GM12878 (cell line): ENCODE results near the gene GSE1. TPM values are rescaled to one million over a fixed set of nuclear protein-coding genes. Genes with fewer than 3 reads are reported as not detected.

Experiments used
- ATAC-seq: fragments of 200-7000 bp; cut with Tn5 transposase; 3 replicates; pipeline ENCODE4 v1.9.1; 2020; ENCODE audit warnings: mild to moderate bottlenecking, moderate library complexity
- BruUV-seq: library from RNA; stranded (reverse); fragments of 400-500 nt; replicated peaks from 2 replicates; lab custom pipeline; 2021; lab: Mats Ljungman, UMichigan
- CTCF ChIA-PET: fragments of 300-600 bp; sonication (Branson Sonifier 250); formaldehyde crosslinking; extraction: SDS; loops from one replicate; lab custom pipeline; 2021; ENCODE audit warnings: inconsistent platforms; lab: Yijun Ruan, JAX
- POLR2A ChIA-PET: fragments of 350-600 bp; formaldehyde crosslinking; extraction: SDS; loops from one replicate; lab custom pipeline; 2021; ENCODE audit warnings: inconsistent platforms; lab: Charles Lee
- RAD21 ChIA-PET: fragments of 300-600 bp; sonication (Branson Sonifier 250); formaldehyde crosslinking; loops from one replicate; lab custom pipeline; 2023; ENCODE audit warnings: antibody characterized with exemption; ENCODE audit not compliant: unreplicated experiment; lab: Charles Lee
- SMC1A ChIA-PET: fragments of 300-600 bp; sonication (Branson Sonifier 250); formaldehyde crosslinking; loops from one replicate; lab custom pipeline; 2023; ENCODE audit not compliant: unreplicated experiment, uncharacterized antibody; lab: Charles Lee
- DNase-seq: peaks from one replicate; pipeline ENCODE4 v3.0.0-alpha.2; 2011; ENCODE audit warnings: low read depth, low spot score
- FAIRE-seq: peaks from 3 replicates; lab custom pipeline; 2011; peaks lifted over from hg19 to GRCh38; lab: Jason Lieb, UNC
- H2AFZ ChIP-seq: 2 replicates; pipeline ENCODE4 v1.6.0; 2011; ENCODE audit warnings: low read depth, low read length, control low read depth; ENCODE audit not compliant: control insufficient read depth
- H3K27ac ChIP-seq: 2 replicates; pipeline ENCODE4 v1.5.1; 2011; ENCODE audit warnings: control low read depth; ENCODE audit not compliant: control insufficient read depth, insufficient read depth
- H3K27me3 ChIP-seq, 2 experiments: replicated peaks in 1 of 2; 2 replicates each; pipeline versions ENCODE4 v1.6.0 to v1.6.1; 2011; ENCODE audit warnings: low read length in 1 of 2; ENCODE audit not compliant: control insufficient read depth in 2 of 2, insufficient read depth in 2 of 2
- H3K36me3 ChIP-seq, 2 experiments: 2 replicates each; pipeline ENCODE4 v1.5.1; 2011; ENCODE audit warnings: low read length in 1 of 2; ENCODE audit not compliant: control insufficient read depth in 2 of 2, insufficient read depth in 2 of 2
- H3K4me1 ChIP-seq: 2 replicates; pipeline ENCODE4 v1.6.1; 2011; ENCODE audit warnings: mild to moderate bottlenecking, low read length, moderate library complexity, mixed read lengths; ENCODE audit not compliant: control insufficient read depth, insufficient read depth
- H3K4me2 ChIP-seq: 2 replicates; pipeline ENCODE4 v1.6.0; 2011; ENCODE audit warnings: control low read depth; ENCODE audit not compliant: control insufficient read depth, insufficient read depth
- H3K4me3 ChIP-seq: fragments of 200-600 bp; sonication (generic); 2 replicates; pipeline ENCODE4 v1.5.1; 2016
- H3K79me2 ChIP-seq: 2 replicates; pipeline ENCODE4 v1.6.0; 2011; ENCODE audit warnings: low read length; ENCODE audit not compliant: control insufficient read depth, insufficient read depth
- H3K9ac ChIP-seq: 2 replicates; pipeline ENCODE4 v1.8.0; 2011; ENCODE audit warnings: low read length, control low read depth, mixed read lengths; ENCODE audit not compliant: control insufficient read depth, insufficient read depth
- H3K9me3 ChIP-seq: replicated peaks from 3 replicates; pipeline ENCODE4 v1.5.1; 2011; ENCODE audit warnings: mild to moderate bottlenecking, low read length; ENCODE audit not compliant: control insufficient read depth, insufficient read depth
- H4K20me1 ChIP-seq: 2 replicates; pipeline ENCODE4 v1.6.0; 2011; ENCODE audit not compliant: control insufficient read depth, insufficient read depth
- BRCA1 ChIP-seq: IDR thresholded peaks from 2 replicates; pipeline ENCODE4 v1.6.1; 2011; ENCODE audit warnings: low read depth, low read length, improper control_type of control experiment
- ESRRA ChIP-seq: IDR thresholded peaks from 2 replicates; pipeline ENCODE4 v1.6.1; 2012; ENCODE audit warnings: mild to moderate bottlenecking, low read length, improper control_type of control experiment
- KAT2A ChIP-seq: conservative IDR thresholded peaks from 2 replicates; pipeline ENCODE4 v1.6.1; 2011; ENCODE audit warnings: low read depth, low read length; ENCODE audit not compliant: control insufficient read depth
- MTA3 ChIP-seq: IDR thresholded peaks from 2 replicates; pipeline ENCODE4 v1.6.1; 2012; ENCODE audit warnings: low read length, inconsistent platforms, borderline replicate concordance
- POLR2A ChIP-seq: IDR thresholded peaks from 2 replicates; pipeline ENCODE4 v1.6.1; 2011; ENCODE audit warnings: low read depth, mild to moderate bottlenecking, low read length
- SMAD1 ChIP-seq: fragments of 450-650 bp; IDR thresholded peaks from 2 replicates; pipeline ENCODE4 v1.6.1; 2018; ENCODE audit warnings: mild to moderate bottlenecking, low read depth; ENCODE audit not compliant: partially characterized antibody
- YBX1 ChIP-seq: fragments of 450-650 bp; IDR thresholded peaks from 2 replicates; pipeline ENCODE4 v1.6.1; 2016; ENCODE audit warnings: antibody characterized with exemption
- WGBS: methylation state at CpG from one replicate; pipeline ENCODE4 v1.1.6; 2016; ENCODE audit warnings: low lambda C conversion rate; ENCODE audit not compliant: insufficient replicate concordance, insufficient coverage; ENCODE audit errors: missing lambda C conversion rate; 5-methylcytosine and 5-hydroxymethylcytosine counted together
- in situ Hi-C: fragments of 300-500 bp; cut with MboI; formaldehyde crosslinking; loops from 9 replicates; pipeline ENCODE4 v1.14.3; 2018; ENCODE audit warnings: mixed read lengths
- intact Hi-C: fragments of 100-400 bp; cut with micrococcal nuclease; formaldehyde crosslinking; loops from one replicate; pipeline ENCODE4 v1.14.2; 2022; ENCODE audit not compliant: unreplicated experiment
- polyA plus RNA-seq, 11 experiments: library from polyadenylated mRNA; depleted of rRNA in 4 of 11; unstranded in 6 of 11; stranded (reverse) in 5 of 11; fragments of >200 nt; fragmentation: Nextera tagmentation in 4 of 11; fragmentation: Illumina TruSeq in 1 of 11; extraction: Ambion mirVana in 4 of 11; extraction: Trizol in 1 of 11; gene quantifications; 1 replicate in 1 of 11; 2 replicates in 10 of 11; pipeline versions ENCODE4 v1.2.1 to v1.2.3, GENCODE V29; 2011 to 2016; ENCODE audit warnings: inconsistent platforms in 2 of 11, missing spikeins in 2 of 11, low read depth in 1 of 11
- total RNA-seq, 4 experiments: library from RNA; depleted of rRNA in 3 of 4; stranded (reverse); fragments of >200 nt in 3 of 4; fragmentation: Illumina TruSeq in 1 of 4; extraction: Trizol in 1 of 4; gene quantifications; 2 replicates each; pipeline versions ENCODE4 v1.2.1 to v1.2.3, GENCODE V29; 2013 to 2021
- TF ChIP-seq, protein P1 (sequence below): IDR thresholded peaks from 2 replicates; pipeline ENCODE4 v1.6.1; 2011; ENCODE audit warnings: low read depth, mild to moderate bottlenecking, low read length, moderate library complexity, borderline replicate concordance; ENCODE audit errors: extremely low read depth

Gene GSE1
- total and polyA plus RNA-seq, 10 of the 15 experiments (the other 5 are each of a cell fraction or from before 2014, with no cell fraction given) = 4.6 to 58.7 (median 18.2) TPM

DNA sequence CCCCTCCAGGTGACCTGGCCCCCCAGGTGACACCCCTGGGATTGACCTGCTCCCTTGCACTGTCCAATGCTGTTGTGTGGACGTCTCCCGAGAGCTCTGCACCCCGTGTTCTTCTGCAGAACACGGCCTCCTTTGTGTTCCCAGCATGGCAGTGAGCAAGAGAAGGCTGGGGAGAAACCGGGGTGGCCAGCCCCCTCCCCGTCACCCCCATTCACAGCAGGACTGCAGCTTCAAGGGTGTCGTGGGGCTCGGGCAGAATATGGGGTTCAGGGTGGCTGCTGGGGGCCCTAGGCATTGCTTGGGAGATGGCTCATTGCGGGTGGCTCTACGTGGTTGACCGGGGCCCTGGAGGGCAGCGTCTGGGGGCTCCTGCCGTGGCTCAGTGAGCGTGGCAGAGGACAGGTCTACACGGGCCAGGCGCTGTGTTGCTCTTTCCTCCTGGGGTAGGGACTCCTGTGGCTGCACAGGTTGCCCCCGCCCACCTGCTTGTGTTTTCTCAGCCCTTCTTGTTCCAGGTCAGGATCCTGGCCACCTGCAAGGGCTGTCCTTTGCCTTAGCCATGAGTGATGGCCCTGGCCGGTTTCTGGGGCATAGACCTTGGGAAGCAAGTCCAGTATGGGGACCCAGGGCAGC is 12.5 kb downstream of the GSE1 start:
- FAIRE-seq = no peak
- no peak overlapping the region for H2AFZ ChIP-seq
- no TSS peak for BruUV-seq
- ChIA-PET SMC1A (no interaction called here), CTCF (interaction anchor here (0.8 to 1.4 kb wide), 2 partner anchors 9 to 36 kb away, joined by 4 to 6 read pairs; no protein-coding TSS in a partner anchor), POLR2A (interaction anchor here (0.6 kb wide), 1 partner anchor 109 kb away, joined by 7 read pairs; no protein-coding TSS in a partner anchor), RAD21 (no interaction called here)
- H3K36me3 ChIP-seq = peaks cover 6 to 28% of the 10 kb centered on the region in 2 experiments; a peak in 3 of 4 replicates
- no peak overlapping the region for H3K4me3 ChIP-seq
- no peak overlapping the region for H3K4me2 ChIP-seq
- no peaks in the 10 kb centered on the region for H3K27me3 ChIP-seq
- in situ Hi-C loops (no loop called here), intact Hi-C loops (no loop called here)
- no peak for TF ChIP-seq MTA3
- peak; percentile 26; the same call in 1 of the 2 replicates for TF ChIP-seq POLR2A
- TF ChIP-seq, protein P1, sequence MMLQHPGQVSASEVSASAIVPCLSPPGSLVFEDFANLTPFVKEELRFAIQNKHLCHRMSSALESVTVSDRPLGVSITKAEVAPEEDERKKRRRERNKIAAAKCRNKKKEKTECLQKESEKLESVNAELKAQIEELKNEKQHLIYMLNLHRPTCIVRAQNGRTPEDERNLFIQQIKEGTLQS = no peak
- no peak for TF ChIP-seq BRCA1
- no peak for TF ChIP-seq YBX1
- TF ChIP-seq SMAD1 = no peak
- no peak for TF ChIP-seq KAT2A
- no peak for TF ChIP-seq ESRRA
- peaks cover 52% of the 10 kb centered on the region for H3K79me2 ChIP-seq
- ATAC-seq = no peak
- no peak overlapping the region for H3K9ac ChIP-seq
- WGBS = 70% methylated on average over 15 of the region's 18 CpGs
- H3K9me3 ChIP-seq = peaks cover 15% of the 10 kb centered on the region; the same call in 2 of the 3 replicates
- no peak for DNase-seq
- H3K27ac ChIP-seq = no peak overlapping the region
- H3K4me1 ChIP-seq = no peaks in the 10 kb centered on the region
- peaks cover 9% of the 10 kb centered on the region for H4K20me1 ChIP-seq
